ENCODE data around the gene GSN.
A peak's percentile ranks its signal among the peaks of the same experiment; 100 is the strongest.

GSN gene

DNA sequence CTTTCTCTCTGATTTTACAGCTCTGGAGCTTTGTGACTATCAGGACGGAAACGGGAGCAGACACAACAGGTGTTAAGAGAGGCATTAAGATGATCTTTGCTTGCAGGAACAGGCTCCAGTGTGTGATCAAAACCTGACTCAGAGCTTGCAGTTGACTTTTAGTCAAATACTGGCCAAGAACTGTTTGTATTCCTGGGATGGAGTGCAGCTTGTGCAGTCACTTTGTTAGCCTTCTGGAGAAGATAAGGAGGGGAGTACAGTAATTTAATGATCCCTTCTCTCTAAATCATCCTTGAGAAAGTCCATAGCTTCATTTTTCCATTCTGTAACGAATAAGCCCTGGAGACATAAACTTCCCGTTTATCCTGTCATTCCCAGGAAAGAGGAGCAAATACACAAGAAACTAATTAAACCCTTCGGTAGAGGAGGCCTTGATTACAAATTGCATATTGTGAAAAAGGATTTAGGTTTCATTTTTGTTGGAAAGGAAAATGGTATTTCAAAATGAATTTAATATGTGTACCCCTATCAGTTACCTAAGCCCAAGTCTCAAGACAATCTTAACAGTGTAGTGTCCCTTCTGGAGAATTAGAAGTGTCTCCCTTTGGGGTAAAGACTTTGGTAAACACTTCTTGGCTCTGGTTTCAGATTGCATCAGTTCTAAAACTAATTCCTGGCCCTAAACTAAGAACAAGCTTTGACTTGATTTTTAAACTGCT, 105.2 kb downstream of the GSN start:
- TF ChIP-seq, protein P1, sequence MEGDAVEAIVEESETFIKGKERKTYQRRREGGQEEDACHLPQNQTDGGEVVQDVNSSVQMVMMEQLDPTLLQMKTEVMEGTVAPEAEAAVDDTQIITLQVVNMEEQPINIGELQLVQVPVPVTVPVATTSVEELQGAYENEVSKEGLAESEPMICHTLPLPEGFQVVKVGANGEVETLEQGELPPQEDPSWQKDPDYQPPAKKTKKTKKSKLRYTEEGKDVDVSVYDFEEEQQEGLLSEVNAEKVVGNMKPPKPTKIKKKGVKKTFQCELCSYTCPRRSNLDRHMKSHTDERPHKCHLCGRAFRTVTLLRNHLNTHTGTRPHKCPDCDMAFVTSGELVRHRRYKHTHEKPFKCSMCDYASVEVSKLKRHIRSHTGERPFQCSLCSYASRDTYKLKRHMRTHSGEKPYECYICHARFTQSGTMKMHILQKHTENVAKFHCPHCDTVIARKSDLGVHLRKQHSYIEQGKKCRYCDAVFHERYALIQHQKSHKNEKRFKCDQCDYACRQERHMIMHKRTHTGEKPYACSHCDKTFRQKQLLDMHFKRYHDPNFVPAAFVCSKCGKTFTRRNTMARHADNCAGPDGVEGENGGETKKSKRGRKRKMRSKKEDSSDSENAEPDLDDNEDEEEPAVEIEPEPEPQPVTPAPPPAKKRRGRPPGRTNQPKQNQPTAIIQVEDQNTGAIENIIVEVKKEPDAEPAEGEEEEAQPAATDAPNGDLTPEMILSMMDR (IDR thresholded peaks at IDR 0.05; ENCODE audit: insufficient read depth, low read depth, low read length, missing control alignments): no peak

DNA sequence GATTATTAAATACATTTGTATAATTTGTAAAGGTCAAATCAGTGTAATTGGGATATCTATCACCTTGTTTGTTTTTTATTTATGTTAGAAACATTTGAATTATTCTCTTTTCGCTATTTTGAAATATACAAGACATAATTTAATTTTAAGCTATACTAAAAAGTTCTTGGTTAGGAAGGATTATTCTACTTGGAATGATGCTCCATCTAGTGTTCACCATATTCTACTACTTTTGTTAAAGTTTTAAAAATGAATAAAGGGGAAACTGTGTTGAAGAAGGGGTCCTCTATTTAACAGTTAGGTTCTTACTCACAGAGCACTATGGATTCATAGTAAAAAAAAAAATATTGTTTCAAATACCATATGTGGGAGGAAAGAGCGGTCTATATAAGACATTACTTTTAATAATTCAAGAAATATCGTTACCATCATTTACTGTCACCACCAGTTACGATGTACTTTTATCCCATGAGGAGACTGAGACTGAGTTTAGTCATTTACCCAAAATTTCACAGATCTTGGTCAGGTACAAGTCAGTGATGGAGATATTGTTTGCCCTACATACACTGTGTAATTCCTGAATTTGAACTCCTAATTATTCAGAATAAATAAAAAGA, 108.4 kb downstream of the GSN start:
- TF ChIP-seq, protein P1 (IDR thresholded peaks at IDR 0.05; ENCODE audit: insufficient read depth, low read depth, low read length, missing control alignments): peak; percentile 21
- no peak for DNase-seq (ENCODE audit: low read depth)
- no peak overlapping the region for H3K4me3 ChIP-seq (ENCODE audit: low read length)

More for the DNA sequence above, 105.2 kb downstream of the GSN start:
- no peak overlapping the region for H3K4me3 ChIP-seq (ENCODE audit: low read length)
- DNase-seq (ENCODE audit: low read depth): peak; percentile 94

DNA sequence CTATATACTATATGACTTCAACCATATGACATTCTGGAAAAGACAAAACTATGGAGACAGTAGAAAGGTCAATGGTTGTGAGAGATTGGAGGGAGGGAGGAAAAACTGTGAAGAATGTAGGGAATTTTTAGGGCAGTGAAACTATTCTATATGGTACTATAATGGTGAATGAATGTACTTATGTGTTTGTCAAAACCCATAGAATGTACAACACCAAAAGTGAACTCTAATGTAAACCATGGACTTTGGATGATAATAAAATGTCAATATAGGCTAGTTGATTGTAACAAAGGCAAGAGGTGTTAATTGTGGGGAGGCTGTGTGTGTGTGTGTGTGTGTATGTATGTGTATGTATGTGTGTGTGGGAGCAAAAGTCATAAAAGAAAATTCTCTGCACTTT, 112.9 kb downstream of the GSN start:
- no peak for DNase-seq (ENCODE audit: low read depth)
- H3K4me3 ChIP-seq (ENCODE audit: low read length): no peak overlapping the region
- TF ChIP-seq, protein P1 (IDR thresholded peaks at IDR 0.05; ENCODE audit: insufficient read depth, low read depth, low read length, missing control alignments): no peak
